Testis (tissue), 2 donors: ENCODE measurements around the gene ADARB1.

Source experiments
- CTCF ChIP-seq, 3 experiments: fragments of 450-650 bp in 2 of 3; fragments of 200-600 bp in 1 of 3; sonication (generic) in 1 of 3; IDR thresholded peaks; one replicate each; pipeline ENCODE4 v1.5.1; 2016 to 2019; ENCODE audit warnings: antibody characterized with exemption in 3 of 3, mild to moderate bottlenecking in 2 of 3, moderate library complexity in 1 of 3
- POLR2A ChIP-seq: fragments of 450-650 bp; IDR thresholded peaks from one replicate; pipeline ENCODE4 v1.6.1; 2017; ENCODE audit warnings: antibody characterized with exemption, mild to moderate bottlenecking, moderate library complexity

- TF ChIP-seq CTCF (IDR thresholded peaks at IDR 0.05) = no peak
- TF ChIP-seq POLR2A = no peak
Measured at GRCh38 chr21:45222001-45222400, 147.6 kb downstream of the ADARB1 start.
